Stimulated activated CD4-positive, alpha-beta T cell treated with anti-CD3 and anti-CD28 coated beads, TNF-alpha, amount 100 ng/mL, for 48 hours (primary cell): Measurements from ENCODE around the gene LENG1.

Source experiments
- DNase-seq, 3 donors: peaks; one replicate each; pipeline ENCODE4 v3.0.0-alpha.2; 2020; ENCODE audit warnings: low read depth in 3 of 3

Gene LENG1

DNA sequence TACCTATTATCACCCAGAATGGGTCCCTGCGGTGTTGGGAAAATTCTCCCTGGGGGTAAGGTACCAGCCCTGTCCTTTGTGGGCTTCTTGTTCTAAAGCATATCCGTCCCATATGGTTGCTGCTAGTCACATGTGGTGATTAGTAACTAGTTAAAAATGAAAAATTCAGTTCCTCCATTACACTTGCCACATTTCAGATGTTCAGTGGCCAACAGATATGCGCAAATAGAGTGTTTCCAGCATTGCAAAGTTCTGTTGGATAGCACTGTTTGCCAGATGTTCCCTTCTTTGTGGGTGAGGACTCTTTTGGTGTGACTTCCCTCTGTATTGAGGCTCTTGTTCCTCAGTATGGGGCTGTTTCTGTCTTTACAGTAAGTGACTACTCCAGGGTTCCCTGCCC is 18.2 kb downstream of the LENG1 start:
- no peak for DNase-seq

GRCh38 chr19:54138489-54139256 is 20.8 kb downstream of the LENG1 start:
- DNase-seq = no peak

GRCh38 chr19:54137699-54138488 is 21.6 kb downstream of the LENG1 start, which contains the start of gene CNOT3:
Gene CNOT3, plus strand, starts transcription at chr19:54137762. Its CDS starts 5,217 bp downstream, at chr19:54142979.
- DNase-seq = no peak

DNA sequence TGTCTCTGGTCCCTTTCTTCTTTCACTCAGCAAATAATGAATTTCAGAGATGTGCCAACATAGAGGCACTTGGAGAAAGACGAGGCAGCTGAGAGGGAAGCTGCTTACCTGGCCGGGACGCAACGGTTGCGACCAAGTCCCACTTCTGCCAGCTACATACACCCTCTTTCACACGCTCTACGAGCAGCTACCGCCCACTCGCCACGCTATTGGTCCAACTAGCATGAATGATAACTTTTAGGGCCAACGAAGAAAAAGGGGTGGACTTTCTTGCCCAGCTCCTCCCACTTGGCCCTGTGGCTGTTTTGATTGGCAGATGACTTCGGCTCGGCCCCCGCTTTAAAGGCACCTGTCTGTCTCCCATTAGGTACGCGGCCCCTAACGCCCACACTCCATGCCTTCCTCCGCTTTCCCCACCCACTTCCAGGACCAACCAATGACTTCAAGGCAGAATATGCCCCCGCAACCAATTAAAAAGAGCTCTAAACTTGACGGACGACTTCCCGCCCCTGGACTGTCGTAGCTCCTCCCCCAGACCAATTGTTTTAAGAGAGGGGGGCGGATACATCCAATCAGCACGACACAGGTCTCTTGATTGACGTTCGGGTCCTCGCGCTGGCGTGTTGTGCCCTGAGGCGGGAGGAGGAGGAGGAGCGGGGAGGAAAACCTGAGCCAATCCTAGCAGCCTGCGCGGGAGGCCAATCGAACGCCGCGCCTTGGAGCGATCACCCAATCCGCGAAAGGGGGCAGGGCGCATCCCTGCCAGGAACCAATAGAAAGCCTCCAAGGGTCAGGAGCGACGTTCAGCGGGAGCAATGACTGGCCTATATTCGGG is 22.4 kb downstream of the LENG1 start:
- peak; percentile 97 to 99 (median 98) for DNase-seq

- DNase-seq = no peak
Observed at GRCh38 chr19:54136086-54136863, 23.2 kb downstream of the LENG1 start.

DNA sequence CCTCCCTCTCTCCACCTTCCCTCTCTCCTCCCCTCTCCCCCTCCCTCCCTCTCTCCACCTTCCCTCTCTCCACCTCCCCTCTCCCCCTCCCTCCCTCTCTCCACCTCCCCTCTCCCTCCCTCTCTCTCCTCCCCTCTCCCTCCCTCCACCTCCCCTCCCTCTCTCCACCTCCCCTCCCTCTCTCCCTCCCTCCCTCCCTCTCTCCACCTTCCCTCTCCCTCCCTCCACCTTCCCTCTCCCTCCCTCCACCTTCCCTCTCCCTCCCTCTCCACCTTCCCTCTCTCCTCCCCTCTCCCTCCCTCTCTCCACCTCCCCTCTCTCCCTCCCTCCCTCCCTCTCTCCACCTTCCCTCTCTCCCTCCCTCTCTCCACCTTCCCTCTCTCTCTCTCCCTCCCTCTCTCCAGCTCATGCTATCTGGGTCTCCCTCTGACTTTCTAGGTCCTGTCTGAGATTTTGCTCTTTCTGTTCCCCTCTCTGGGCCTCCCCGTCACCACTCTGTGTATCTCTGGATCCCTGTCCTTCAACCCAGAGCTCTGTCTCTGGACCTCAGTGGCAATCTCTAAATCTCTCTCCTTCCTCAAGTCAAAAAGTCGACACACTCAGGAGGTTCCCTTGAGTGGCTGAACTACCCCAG is 25.4 kb downstream of the LENG1 start:
- DNase-seq = no peak

- DNase-seq = no peak
Observed at GRCh38 chr19:54133312-54133956, 26.1 kb downstream of the LENG1 start.

GRCh38 chr19:54129617-54129996 is 29.9 kb downstream of the LENG1 start:
- no peak for DNase-seq

GRCh38 chr19:54128796-54129616 is 30.5 kb downstream of the LENG1 start:
- DNase-seq = no peak

GRCh38 chr19:54128441-54128725 is 31.1 kb downstream of the LENG1 start:
- DNase-seq = no peak

DNA sequence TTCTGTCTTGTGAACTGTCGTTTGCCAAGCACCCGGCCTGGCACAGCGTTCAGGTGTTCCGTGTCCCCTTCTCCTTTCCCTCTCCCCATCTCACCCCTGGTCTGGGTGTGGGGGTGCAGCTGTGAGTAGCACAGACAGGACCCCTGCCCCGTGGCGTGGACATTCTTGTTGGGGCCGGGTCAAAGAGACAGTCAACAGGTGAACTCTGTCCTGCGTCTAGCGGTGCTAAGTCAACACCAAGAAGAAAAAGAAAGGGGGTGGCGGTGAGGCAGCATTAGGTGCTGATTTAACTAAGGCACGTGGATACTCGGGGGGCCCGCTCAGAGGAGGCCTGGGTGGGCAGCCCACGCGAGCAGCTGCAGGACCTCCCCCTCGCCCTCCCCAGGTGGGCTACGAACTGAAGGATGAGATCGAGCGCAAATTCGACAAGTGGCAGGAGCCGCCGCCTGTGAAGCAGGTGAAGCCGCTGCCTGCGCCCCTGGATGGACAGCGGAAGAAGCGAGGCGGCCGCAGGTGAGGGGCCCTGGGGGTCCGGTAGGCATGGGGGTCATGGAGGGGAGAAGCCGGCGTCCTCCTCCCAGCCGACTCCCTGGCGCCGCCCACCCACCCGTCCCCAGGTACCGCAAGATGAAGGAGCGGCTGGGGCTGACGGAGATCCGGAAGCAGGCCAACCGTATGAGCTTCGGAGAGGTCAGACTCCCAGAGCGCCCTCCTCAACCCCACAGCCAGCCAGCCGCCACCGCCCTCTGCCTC is 31.7 kb downstream of the LENG1 start:
- DNase-seq = no peak

- no peak for DNase-seq
Observed at GRCh38 chr19:54125713-54126112, 33.8 kb downstream of the LENG1 start.

- no peak for DNase-seq
Observed at GRCh38 chr19:54124393-54124792, 35.1 kb downstream of the LENG1 start.

- DNase-seq = no peak
Observed at GRCh38 chr19:54123682-54124081, 35.8 kb downstream of the LENG1 start.

- DNase-seq = no peak
Observed at GRCh38 chr19:54121259-54121658, 38.3 kb downstream of the LENG1 start.

GRCh38 chr19:54115109-54116063 is 44.1 kb downstream of the LENG1 start, which contains the start of the genes PRPF31 and TFPT:
Gene PRPF31, plus strand, starts transcription at chr19:54115754. Its CDS starts 2,525 bp downstream, at chr19:54118279.
Gene TFPT, minus strand, starts transcription at chr19:54115657. Its CDS starts 388 bp downstream, at chr19:54115269.
- DNase-seq = peak; percentile 94 to 96 (median 95)

DNA sequence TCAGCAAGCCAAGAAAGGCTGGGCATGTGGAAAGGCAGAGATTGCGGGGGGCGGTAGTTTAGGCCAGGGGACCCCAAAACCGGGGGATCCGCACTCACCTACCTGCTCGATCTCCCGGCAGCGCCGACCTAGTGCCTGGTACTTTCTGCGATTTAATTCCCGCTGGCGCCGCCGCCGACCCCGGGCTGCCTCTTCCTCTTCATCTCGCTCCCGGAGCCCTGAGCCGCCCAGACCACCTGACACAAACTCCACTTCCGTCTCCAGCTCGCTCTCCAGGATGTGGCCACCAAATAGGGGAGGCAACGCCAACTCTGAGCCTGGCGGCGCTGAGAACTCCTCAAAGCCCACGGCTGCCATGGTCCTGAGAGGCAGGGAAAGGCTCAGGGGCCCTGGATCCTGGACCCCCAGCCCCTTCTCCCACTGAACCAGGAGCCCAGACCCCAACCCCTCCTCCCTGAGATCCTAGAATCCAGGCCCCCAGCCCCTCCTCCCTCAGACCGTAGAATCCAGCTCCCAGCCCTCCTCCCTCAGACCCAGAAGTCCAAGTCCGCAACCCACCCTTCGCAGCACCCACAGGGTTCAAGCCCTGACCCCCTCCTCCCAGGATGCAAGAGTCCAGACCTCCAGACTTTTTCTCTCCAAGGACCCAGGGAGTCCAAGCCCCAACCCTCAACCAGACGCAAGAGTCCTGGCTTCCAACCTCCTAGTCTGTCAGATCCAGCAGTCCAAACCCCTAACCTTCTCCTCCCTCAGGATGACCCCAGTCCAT is 45.0 kb downstream of the LENG1 start:
- no peak for DNase-seq
